Transverse colon (tissue), 4 donors: ENCODE results near the gene MYH11.

Experiments
- CTCF ChIP-seq, 5 experiments: fragments of 200-600 bp in 3 of 5; fragments of 450-650 bp in 2 of 5; sonication (generic) in 3 of 5; IDR thresholded peaks; 1 replicate in 2 of 5; 2 replicates in 3 of 5; pipeline ENCODE4 v1.5.1; 2016 to 2017; ENCODE audit warnings: antibody characterized with exemption in 5 of 5, inconsistent platforms in 3 of 5, mild to moderate bottlenecking in 2 of 5, moderate library complexity in 1 of 5
- EP300 ChIP-seq: sonication (generic); formaldehyde crosslinking; IDR thresholded peaks from one replicate; pipeline ENCODE4 v1.6.1; 2017; ENCODE audit warnings: antibody characterized with exemption, low read depth
- POLR2A ChIP-seq: fragments of 450-650 bp; IDR thresholded peaks from one replicate; pipeline ENCODE4 v1.6.1; 2016; ENCODE audit warnings: antibody characterized with exemption, mild to moderate bottlenecking, moderate library complexity
- POLR2AphosphoS5 ChIP-seq, 3 donors: sonication (generic); formaldehyde crosslinking; IDR thresholded peaks; one replicate each; pipeline ENCODE4 v1.6.1; 2016; ENCODE audit warnings: antibody characterized with exemption in 3 of 3

- no peak for TF ChIP-seq POLR2A
- TF ChIP-seq CTCF (IDR thresholded peaks at IDR 0.05) = no peak
- no peak for TF ChIP-seq POLR2AphosphoS5 (IDR thresholded peaks at IDR 0.05)
- TF ChIP-seq EP300 = no peak
Observed at GRCh38 chr16:15783985-15784384, 72.8 kb downstream of the MYH11 start.
